ENCODE measurements around the gene RTN4.

DNA sequence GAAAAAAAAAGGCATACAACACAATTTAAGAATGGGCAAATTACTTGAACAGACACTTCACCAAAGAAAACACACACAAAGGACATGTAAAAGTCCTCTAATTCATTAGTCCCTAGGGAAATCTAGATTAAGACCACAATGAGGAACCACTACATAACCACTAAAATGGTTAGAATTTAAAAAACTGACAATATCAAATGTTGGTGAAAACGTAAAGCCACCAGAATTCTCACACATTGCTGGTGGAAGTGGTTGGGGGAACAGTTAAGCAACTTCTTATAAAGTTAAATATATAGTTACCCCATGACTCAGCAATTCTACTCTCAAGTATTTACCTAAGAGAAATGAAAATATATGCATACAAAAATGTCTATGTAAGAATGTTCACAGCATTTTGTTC lies 11.8 kb downstream of the RTN4 start:
- TF ChIP-seq, protein P1, sequence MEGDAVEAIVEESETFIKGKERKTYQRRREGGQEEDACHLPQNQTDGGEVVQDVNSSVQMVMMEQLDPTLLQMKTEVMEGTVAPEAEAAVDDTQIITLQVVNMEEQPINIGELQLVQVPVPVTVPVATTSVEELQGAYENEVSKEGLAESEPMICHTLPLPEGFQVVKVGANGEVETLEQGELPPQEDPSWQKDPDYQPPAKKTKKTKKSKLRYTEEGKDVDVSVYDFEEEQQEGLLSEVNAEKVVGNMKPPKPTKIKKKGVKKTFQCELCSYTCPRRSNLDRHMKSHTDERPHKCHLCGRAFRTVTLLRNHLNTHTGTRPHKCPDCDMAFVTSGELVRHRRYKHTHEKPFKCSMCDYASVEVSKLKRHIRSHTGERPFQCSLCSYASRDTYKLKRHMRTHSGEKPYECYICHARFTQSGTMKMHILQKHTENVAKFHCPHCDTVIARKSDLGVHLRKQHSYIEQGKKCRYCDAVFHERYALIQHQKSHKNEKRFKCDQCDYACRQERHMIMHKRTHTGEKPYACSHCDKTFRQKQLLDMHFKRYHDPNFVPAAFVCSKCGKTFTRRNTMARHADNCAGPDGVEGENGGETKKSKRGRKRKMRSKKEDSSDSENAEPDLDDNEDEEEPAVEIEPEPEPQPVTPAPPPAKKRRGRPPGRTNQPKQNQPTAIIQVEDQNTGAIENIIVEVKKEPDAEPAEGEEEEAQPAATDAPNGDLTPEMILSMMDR (IDR thresholded peaks at IDR 0.05; ENCODE audit: low read depth, low read length, poor library complexity, severe bottlenecking): no peak
- no peak for TF ChIP-seq EZH2phosphoT487 (IDR thresholded peaks at IDR 0.05; ENCODE audit: borderline replicate concordance, low read length)

Measured in DOHH2 (cell line).